Measurements from ENCODE around the gene OSMR. TPM values are rescaled to one million over a fixed set of nuclear protein-coding genes. Genes with fewer than 3 reads are reported as not detected.

Gene OSMR
- total RNA-seq, 4 donors from 2014 or later: 33.2 to 69.7 (median 43.9) TPM

DNA sequence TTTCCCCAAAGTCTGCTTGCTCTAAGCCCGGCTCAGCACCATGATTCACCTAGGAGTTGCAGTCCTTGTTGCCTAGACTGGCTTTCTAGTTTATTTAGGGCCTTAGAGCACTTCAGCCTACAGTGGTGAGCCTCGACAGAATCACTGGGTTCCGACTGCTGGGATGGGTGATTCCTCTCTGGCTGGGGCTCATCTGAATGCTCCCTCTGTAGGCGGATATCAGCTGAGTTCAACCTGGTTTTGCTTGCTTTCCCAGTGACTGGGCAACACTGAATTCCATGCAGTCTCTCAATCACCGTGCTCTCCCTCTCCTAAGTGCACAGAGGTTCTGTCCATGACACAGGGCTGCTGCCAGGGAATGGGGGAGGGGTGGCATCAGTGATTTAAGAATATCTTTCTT, 54.1 kb downstream of the OSMR start:
- WGBS: 96% methylated on average over 5 of the region's 5 CpGs
- Histone ChIP-seq H3K9me3 (peaks cover 5 to 16% (median 6%) of the 10 kb centered on the region in 4 donors), H3K36me3 (peaks cover 16 to 61% (median 50%) of the 10 kb centered on the region in 4 donors), H3K27ac (replicated peaks in 1 of 4) (no peak overlapping the region), H3K27me3 (no peaks in the 10 kb centered on the region), H3K4me3 (no peak overlapping the region), H3K4me1 (no peaks in the 10 kb centered on the region)
- DNase-seq (ENCODE audit: extremely low spot score): no peak
- intact Hi-C loops (cut with DNase I): no loop called here
- TF ChIP-seq EP300 (IDR thresholded peaks at IDR 0.05) (no peak), POLR2A (IDR thresholded peaks at IDR 0.05; ENCODE audit: low read depth) (no peak)

DNA sequence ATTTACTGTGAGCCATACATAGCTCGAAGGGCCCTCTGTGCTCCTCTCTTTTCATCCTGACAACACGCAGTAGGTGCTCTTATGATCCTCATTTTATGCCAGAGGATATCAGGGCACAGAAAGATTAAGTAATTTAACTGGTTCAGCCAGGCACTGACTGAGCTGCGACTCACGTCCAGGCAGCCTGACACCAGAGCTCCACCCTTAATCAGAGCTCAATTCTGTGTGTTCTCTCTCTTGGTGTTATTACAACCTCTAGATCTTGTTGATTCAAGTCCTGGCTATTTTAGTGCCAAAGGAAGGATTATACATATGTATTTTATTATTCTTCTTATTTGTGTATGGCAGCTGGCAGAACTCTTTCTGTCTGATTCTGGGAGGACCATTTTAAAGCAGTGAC, 59.7 kb downstream of the OSMR start:
- intact Hi-C loops (cut with DNase I): no loop called here
- TF ChIP-seq POLR2AphosphoS5 (IDR thresholded peaks at IDR 0.05) (no peak), EP300 (IDR thresholded peaks at IDR 0.05) (no peak), CTCF (IDR thresholded peaks at IDR 0.05) (no peak), POLR2A (IDR thresholded peaks at IDR 0.05; ENCODE audit: low read depth) (no peak)
- WGBS: 89% methylated on average over 4 of the region's 4 CpGs
- DNase-seq (ENCODE audit: extremely low spot score): no peak
- H3K27me3 ChIP-seq: no peaks in the 10 kb centered on the region
- no peaks in the 10 kb centered on the region for H3K4me1 ChIP-seq
- no peak overlapping the region for H3K4me3 ChIP-seq
- H3K27ac ChIP-seq (replicated peaks in 1 of 4): no peak overlapping the region
- peaks cover 0 to 5% (median 0%) of the 10 kb centered on the region in 4 donors for H3K9me3 ChIP-seq
- H3K36me3 ChIP-seq: peaks cover 27 to 82% (median 71%) of the 10 kb centered on the region in 4 donors

- H3K9me3 ChIP-seq: peaks cover 0 to 5% (median 0%) of the 10 kb centered on the region in 4 donors
- no peaks in the 10 kb centered on the region for H3K4me1 ChIP-seq
- peaks cover 27 to 72% (median 64%) of the 10 kb centered on the region in 4 donors for H3K36me3 ChIP-seq
- no peak overlapping the region for H3K27ac ChIP-seq (replicated peaks in 1 of 4)
- H3K4me3 ChIP-seq: no peak overlapping the region
- TF ChIP-seq POLR2A (IDR thresholded peaks at IDR 0.05; ENCODE audit: low read depth) (no peak), POLR2AphosphoS5 (IDR thresholded peaks at IDR 0.05) (no peak), EP300 (IDR thresholded peaks at IDR 0.05) (no peak), CTCF (IDR thresholded peaks at IDR 0.05) (no peak)
- H3K27me3 ChIP-seq: no peaks in the 10 kb centered on the region
- intact Hi-C loops (cut with DNase I): no loop called here
- DNase-seq (ENCODE audit: extremely low spot score): no peak
Observed at GRCh38 chr5:38906503-38906902, 60.7 kb downstream of the OSMR start.

DNA sequence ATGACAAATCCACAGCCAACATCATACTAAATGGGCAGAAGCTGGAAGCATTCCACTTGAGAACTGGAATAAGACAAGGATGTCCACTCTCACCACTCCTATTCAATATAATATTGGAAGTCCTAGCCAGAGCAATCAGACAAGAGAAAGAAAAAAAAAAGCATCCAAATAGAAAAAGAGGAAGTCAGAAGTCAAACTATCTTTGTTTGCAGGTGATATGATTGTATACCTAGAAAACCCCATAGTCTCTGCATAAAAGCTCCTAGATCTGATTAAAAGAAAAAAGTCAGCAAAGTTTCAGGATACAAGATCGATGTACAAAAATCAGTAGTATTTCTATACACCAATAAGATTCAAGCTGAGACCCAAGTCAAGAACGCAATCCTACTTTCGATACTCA, 66.1 kb downstream of the OSMR start:
- intact Hi-C loops (cut with DNase I): no loop called here
- H3K27ac ChIP-seq (replicated peaks in 1 of 4): no peak overlapping the region
- WGBS: 99% methylated on average over 3 of the region's 3 CpGs

DNA sequence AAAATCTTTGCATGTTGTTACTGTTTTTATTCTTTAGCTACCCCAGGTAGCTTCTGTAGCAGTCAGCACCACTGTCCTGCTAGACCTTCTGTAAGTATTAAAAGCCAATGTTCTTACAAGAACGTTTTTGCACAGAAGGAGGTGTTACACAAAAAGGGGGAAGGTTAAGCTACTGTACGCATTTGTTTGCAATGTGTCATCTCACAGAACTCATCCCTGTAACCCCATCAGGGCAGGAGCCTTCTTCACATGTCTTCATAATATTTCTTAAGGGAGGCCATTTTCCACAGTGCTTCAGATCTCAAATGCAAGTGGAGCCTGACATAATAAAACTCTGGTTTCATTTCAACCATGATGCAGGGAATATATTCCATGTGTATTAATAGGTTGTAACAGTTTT, 67.9 kb downstream of the OSMR start:
- intact Hi-C loops (cut with DNase I): no loop called here
- TF ChIP-seq POLR2AphosphoS5 (IDR thresholded peaks at IDR 0.05): no peak
- no peak for TF ChIP-seq EP300 (IDR thresholded peaks at IDR 0.05)
- no peak for TF ChIP-seq POLR2A (IDR thresholded peaks at IDR 0.05; ENCODE audit: low read depth)
- TF ChIP-seq CTCF (IDR thresholded peaks at IDR 0.05): no peak
- WGBS: 78% methylated on average over 2 of the region's 2 CpGs

More for the DNA sequence above, 66.1 kb downstream of the OSMR start:
- Histone ChIP-seq H3K9me3 (no peaks in the 10 kb centered on the region), H3K4me1 (no peaks in the 10 kb centered on the region), H3K4me3 (no peak overlapping the region), H3K27me3 (no peaks in the 10 kb centered on the region), H3K36me3 (peaks cover 10 to 36% (median 24%) of the 10 kb centered on the region in 4 donors)
- DNase-seq (ENCODE audit: extremely low spot score): no peak
- no peak for TF ChIP-seq CTCF (IDR thresholded peaks at IDR 0.05)
- no peak for TF ChIP-seq EP300 (IDR thresholded peaks at IDR 0.05)
- TF ChIP-seq POLR2A (IDR thresholded peaks at IDR 0.05; ENCODE audit: low read depth): no peak
- TF ChIP-seq POLR2AphosphoS5 (IDR thresholded peaks at IDR 0.05): no peak

More for the DNA sequence above, 67.9 kb downstream of the OSMR start:
- H3K36me3 ChIP-seq: peaks cover 16 to 38% (median 25%) of the 10 kb centered on the region in 4 donors
- DNase-seq (ENCODE audit: extremely low spot score): no peak
- H3K4me3 ChIP-seq: no peak overlapping the region
- no peak overlapping the region for H3K27ac ChIP-seq (replicated peaks in 1 of 4)
- no peaks in the 10 kb centered on the region for H3K9me3 ChIP-seq
- H3K27me3 ChIP-seq: no peaks in the 10 kb centered on the region
- no peaks in the 10 kb centered on the region for H3K4me1 ChIP-seq
